Superior temporal gyrus (tissue), 1 donor: ENCODE data around the gene SSRP1.

ENCODE experiments used
- DNase-seq: peaks from one replicate; pipeline ENCODE4 v3.0.0-alpha.2; 2016; ENCODE audit errors: extremely low spot score

SSRP1 gene

GRCh38 chr11:57316017-57316416 lies 19.7 kb downstream of the SSRP1 start:
- DNase-seq = no peak

GRCh38 chr11:57315491-57315890 lies 20.2 kb downstream of the SSRP1 start:
- no peak for DNase-seq

GRCh38 chr11:57314221-57314973 lies 21.3 kb downstream of the SSRP1 start:
- DNase-seq = no peak

GRCh38 chr11:57313788-57314135 lies 21.9 kb downstream of the SSRP1 start:
- no peak for DNase-seq

- DNase-seq = no peak
These were observed 22.5 kb downstream of the SSRP1 start for GRCh38 chr11:57313071-57313787.

GRCh38 chr11:57312511-57313021 lies 23.1 kb downstream of the SSRP1 start:
- DNase-seq = no peak

GRCh38 chr11:57311109-57311936 lies 24.4 kb downstream of the SSRP1 start:
- no peak for DNase-seq

GRCh38 chr11:57310630-57311086 lies 25.0 kb downstream of the SSRP1 start:
- no peak for DNase-seq

- DNase-seq = no peak
These were observed 25.6 kb downstream of the SSRP1 start for GRCh38 chr11:57310091-57310490.

- no peak for DNase-seq
These were observed 26.3 kb downstream of the SSRP1 start for GRCh38 chr11:57309106-57310059.

- no peak for DNase-seq
These were observed 27.1 kb downstream of the SSRP1 start for GRCh38 chr11:57308426-57309060.

GRCh38 chr11:57307666-57308270 lies 27.9 kb downstream of the SSRP1 start:
- no peak for DNase-seq

- DNase-seq = no peak
These were observed 28.6 kb downstream of the SSRP1 start for GRCh38 chr11:57306940-57307565.

- no peak for DNase-seq
These were observed 29.4 kb downstream of the SSRP1 start for GRCh38 chr11:57306161-57306876.

GRCh38 chr11:57305523-57305922 lies 30.2 kb downstream of the SSRP1 start:
- no peak for DNase-seq

- DNase-seq = no peak
These were observed 31.6 kb downstream of the SSRP1 start for GRCh38 chr11:57303990-57304579.

GRCh38 chr11:57303280-57303989 lies 32.3 kb downstream of the SSRP1 start:
- no peak for DNase-seq

GRCh38 chr11:57302489-57302888 lies 33.2 kb downstream of the SSRP1 start:
- no peak for DNase-seq
